IMR-90 (cell line): ENCODE measurements around the gene GNG12. TPM values are rescaled to one million over a fixed set of nuclear protein-coding genes. Genes with fewer than 3 reads are reported as not detected.

Experiments
- ATAC-seq: fragments of 200-7000 bp; cut with Tn5 transposase; 2 replicates; pipeline ENCODE4 v1.9.1; 2020; ENCODE audit warnings: low read depth, mild to moderate bottlenecking, moderate library complexity
- BruUV-seq: library from RNA; stranded (reverse); fragments of 400-500 nt; replicated peaks from 2 replicates; lab custom pipeline; 2021; lab: Mats Ljungman, UMichigan
- CTCF ChIA-PET: fragments of 300-600 bp; formaldehyde crosslinking; extraction: SDS; loops from one replicate; lab custom pipeline; 2021; ENCODE audit warnings: antibody characterized with exemption; lab: Yijun Ruan, JAX
- POLR2A ChIA-PET: fragments of 300-600 bp; sonication (Branson Sonifier 250); formaldehyde crosslinking; loops from one replicate; lab custom pipeline; 2022; ENCODE audit warnings: antibody characterized with exemption; ENCODE audit not compliant: unreplicated experiment; lab: Charles Lee
- DNase-seq: peaks from one replicate; pipeline ENCODE4 v3.0.0; 2013
- H2AFZ ChIP-seq: replicated peaks from 2 replicates; pipeline ENCODE3; 2013; ENCODE audit warnings: low read length, mild to moderate bottlenecking; ENCODE audit not compliant: poor library complexity
- H2AK5ac ChIP-seq: 2 replicates; pipeline ENCODE4 v1.6.1; 2013; ENCODE audit warnings: low read depth, low read length, inconsistent platforms
- H2AK9ac ChIP-seq: replicated peaks from 2 replicates; pipeline ENCODE3; 2013; ENCODE audit warnings: mild to moderate bottlenecking, low read depth, low read length, moderate library complexity; ENCODE audit not compliant: poor library complexity
- H2BK120ac ChIP-seq: 2 replicates; pipeline ENCODE4 v1.6.1; 2013; ENCODE audit warnings: low read depth, low read length, inconsistent platforms
- H2BK15ac ChIP-seq: 3 replicates; pipeline ENCODE4 v1.6.1; 2013; ENCODE audit warnings: low read depth, low read length, inconsistent platforms
- H2BK20ac ChIP-seq: 2 replicates; pipeline ENCODE4 v1.6.1; 2013; ENCODE audit warnings: low read depth, mild to moderate bottlenecking, inconsistent platforms, low read length, moderate library complexity
- H2BK5ac ChIP-seq: 2 replicates; pipeline ENCODE4 v1.6.1; 2013; ENCODE audit warnings: mild to moderate bottlenecking, low read depth, low read length, inconsistent platforms; ENCODE audit not compliant: poor library complexity, severe bottlenecking
- H3K14ac ChIP-seq: replicated peaks from 2 replicates; pipeline ENCODE4 v1.6.1; 2013; ENCODE audit warnings: low read depth, low read length, inconsistent platforms
- H3K18ac ChIP-seq: 2 replicates; pipeline ENCODE4 v1.6.1; 2013; ENCODE audit warnings: low read depth, low read length, control low read depth
- H3K23ac ChIP-seq: 2 replicates; pipeline ENCODE4 v1.6.1; 2013; ENCODE audit warnings: low read depth, low read length, inconsistent platforms
- H3K27ac ChIP-seq: 2 replicates; pipeline ENCODE4 v1.5.1; 2013; ENCODE audit warnings: mild to moderate bottlenecking, control low read depth, low read length; ENCODE audit not compliant: insufficient read depth
- H3K27me3 ChIP-seq: 2 replicates; pipeline ENCODE4 v1.6.1; 2013; ENCODE audit warnings: low read length; ENCODE audit not compliant: control insufficient read depth, insufficient read depth
- H3K36me3 ChIP-seq: 2 replicates; pipeline ENCODE4 v1.6.1; 2013; ENCODE audit warnings: low read length, mixed read lengths; ENCODE audit not compliant: control insufficient read depth, insufficient read depth
- H3K4ac ChIP-seq: 2 replicates; pipeline ENCODE4 v1.6.1; 2013; ENCODE audit warnings: low read depth, low read length, inconsistent platforms
- H3K4me1 ChIP-seq: 2 replicates; pipeline ENCODE4 v1.6.1; 2013; ENCODE audit warnings: low read length, mixed read lengths; ENCODE audit not compliant: control insufficient read depth, insufficient read depth
- H3K4me2 ChIP-seq: 2 replicates; pipeline ENCODE4 v1.6.1; 2013; ENCODE audit warnings: low read depth, mild to moderate bottlenecking, control low read depth, low read length, moderate library complexity
- H3K4me3 ChIP-seq: 2 replicates; pipeline ENCODE4 v1.5.1; 2013; ENCODE audit warnings: low read depth, mild to moderate bottlenecking, control low read depth, low read length, moderate library complexity; ENCODE audit not compliant: insufficient read depth
- H3K56ac ChIP-seq: 2 replicates; pipeline ENCODE4 v1.6.1; 2013; ENCODE audit warnings: low read length, inconsistent platforms; ENCODE audit not compliant: insufficient read depth; ENCODE audit errors: extremely low read depth
- H3K79me1 ChIP-seq, 2 experiments: 2 replicates each; pipeline ENCODE4 v1.6.1; 2013; ENCODE audit warnings: low read length in 2 of 2, inconsistent platforms in 1 of 2, low read depth in 1 of 2
- H3K9ac ChIP-seq: 2 replicates; pipeline ENCODE4 v1.6.1; 2013; ENCODE audit warnings: low read depth, low read length, control low read depth
- H3K9me1 ChIP-seq: 2 replicates; pipeline ENCODE4 v1.6.1; 2013; ENCODE audit warnings: low read length, inconsistent platforms; ENCODE audit not compliant: insufficient read depth
- H3K9me3 ChIP-seq: 2 replicates; pipeline ENCODE4 v1.6.1; 2013; ENCODE audit warnings: low read length; ENCODE audit not compliant: control insufficient read depth, insufficient read depth
- H4K20me1 ChIP-seq: 2 replicates; pipeline ENCODE4 v1.6.1; 2013; ENCODE audit warnings: low read length, inconsistent platforms; ENCODE audit not compliant: insufficient read depth
- H4K5ac ChIP-seq: 2 replicates; pipeline ENCODE4 v1.6.1; 2013; ENCODE audit warnings: mild to moderate bottlenecking, low read depth, low read length, control low read depth
- H4K8ac ChIP-seq, 2 experiments: 2 replicates each; pipeline ENCODE4 v1.6.1; 2013; ENCODE audit warnings: low read depth in 2 of 2, low read length in 2 of 2, control low read depth in 1 of 2, inconsistent platforms in 1 of 2
- H4K91ac ChIP-seq: 2 replicates; pipeline ENCODE4 v1.6.1; 2013; ENCODE audit warnings: low read depth, low read length, inconsistent platforms; ENCODE audit not compliant: insufficient read depth
- BHLHE40 ChIP-seq: fragments of 150-350 bp; IDR thresholded peaks from 2 replicates; pipeline ENCODE4 v1.6.1; 2016; ENCODE audit warnings: mild to moderate bottlenecking, low read depth, low read length
- CEBPB ChIP-seq: IDR thresholded peaks from 2 replicates; pipeline ENCODE4 v1.6.1; 2012; ENCODE audit warnings: low read depth, low read length, improper control_type of control experiment
- CTCF ChIP-seq: conservative IDR thresholded peaks from 2 replicates; pipeline ENCODE4 v1.5.1; 2012; ENCODE audit warnings: mild to moderate bottlenecking, low read depth, low read length, improper control_type of control experiment
- ELK1 ChIP-seq: fragments of 150-350 bp; IDR thresholded peaks from 2 replicates; pipeline ENCODE4 v1.6.1; 2016; ENCODE audit warnings: low read depth, mild to moderate bottlenecking, low read length, moderate library complexity, borderline replicate concordance
- FOS ChIP-seq: fragments of 150-350 bp; IDR thresholded peaks from 2 replicates; pipeline ENCODE4 v1.6.1; 2016; ENCODE audit warnings: low read depth, low read length
- MAZ ChIP-seq: IDR thresholded peaks from 2 replicates; pipeline ENCODE4 v1.6.1; 2012; ENCODE audit warnings: low read depth, mild to moderate bottlenecking, low read length, improper control_type of control experiment, moderate library complexity, borderline replicate concordance
- MXI1 ChIP-seq: IDR thresholded peaks from 2 replicates; pipeline ENCODE4 v1.6.1; 2012; ENCODE audit warnings: low read depth, mild to moderate bottlenecking, low read length, moderate library complexity, borderline replicate concordance
- NFE2L2 ChIP-seq: fragments of 150-350 bp; IDR thresholded peaks from 2 replicates; pipeline ENCODE4 v1.6.1; 2016; ENCODE audit warnings: low read depth, mild to moderate bottlenecking, low read length
- POLR2A ChIP-seq: IDR thresholded peaks from 2 replicates; pipeline ENCODE4 v1.6.1; 2012; ENCODE audit warnings: mild to moderate bottlenecking, low read depth, low read length
- RAD21 ChIP-seq: IDR thresholded peaks from 2 replicates; pipeline ENCODE4 v1.6.1; 2012; ENCODE audit warnings: low read length, improper control_type of control experiment
- RFX5 ChIP-seq: IDR thresholded peaks from 2 replicates; pipeline ENCODE4 v1.8.0; 2012; ENCODE audit warnings: low read depth, mild to moderate bottlenecking, low read length, moderate library complexity
- SMC3 ChIP-seq: fragments of 150-350 bp; IDR thresholded peaks from 2 replicates; pipeline ENCODE4 v1.6.1; 2016; ENCODE audit warnings: low read depth, mild to moderate bottlenecking, antibody characterized with exemption, low read length, moderate library complexity
- USF2 ChIP-seq: fragments of 150-350 bp; IDR thresholded peaks from 2 replicates; pipeline ENCODE4 v1.6.1; 2017; ENCODE audit warnings: mild to moderate bottlenecking, antibody characterized with exemption, low read length, low read depth
- WGBS, 2 experiments: methylation state at CpG; one replicate each; pipeline versions ENCODE4 v1.1.5 to v1.1.7; 2013; ENCODE audit warnings: missing lambda C conversion rate in 2 of 2; ENCODE audit not compliant: insufficient read length in 1 of 2; ENCODE audit errors: extremely low coverage in 2 of 2; 5-methylcytosine and 5-hydroxymethylcytosine counted together
- dilution Hi-C: fragments of 300-500 bp; cut with HindIII; formaldehyde crosslinking; loops from one replicate; pipeline ENCODE4 v1.14.3; 2018; ENCODE audit warnings: low sequenced_read_pairs; ENCODE audit not compliant: unreplicated experiment
- in situ Hi-C: fragments of 300-500 bp; cut with MboI; formaldehyde crosslinking; loops from 3 replicates; pipeline ENCODE4 v1.14.3; 2019; ENCODE audit warnings: low sequenced_read_pairs, inconsistent platforms, mixed read lengths
- intact Hi-C: fragments of 100-400 bp; cut with micrococcal nuclease; formaldehyde crosslinking; loops from 2 replicates; pipeline ENCODE4 v1.10.0; 2022
- polyA plus RNA-seq, 3 experiments: library from polyadenylated mRNA; depleted of rRNA; stranded (reverse); fragments of >200 nt; gene quantifications; 2 replicates each; pipeline ENCODE4 v1.2.3, GENCODE V29; 2012; ENCODE audit warnings: low replicate concordance in 1 of 3
- total RNA-seq: library from RNA; depleted of rRNA; stranded (reverse); fragments of >200 nt; gene quantifications from 2 replicates; pipeline ENCODE4 v1.2.3, GENCODE V29; 2012

The GNG12 gene
- total and polyA plus RNA-seq, 2 of the 4 experiments (the other 2 are of a cell fraction) = 92.3 to 132 TPM

GRCh38 chr1:67831850-67832513 is 1.3 kb downstream of the GNG12 start:
- POLR2A ChIA-PET = no interaction called here
- ATAC-seq (peak; percentile 30), DNase-seq (peak; percentile 81)
- Histone ChIP-seq H4K5ac (peak overlapping the region; percentile 47), H3K18ac (peak overlapping the region; percentile 40), H3K27ac (peak overlapping the region; percentile 75), H4K91ac (peak overlapping the region; percentile 83), H2AK9ac (peak overlapping the region; percentile 98), H3K36me3 (peaks cover 4% of the 10 kb centered on the region), H3K27me3 (no peaks in the 10 kb centered on the region), H2AK5ac (peak overlapping the region; percentile 94), H4K20me1 (peaks cover 15% of the 10 kb centered on the region), H3K9me3 (no peaks in the 10 kb centered on the region), H3K79me1 (peaks cover 9 to 42% of the 10 kb centered on the region in 2 experiments; a peak in 3 of 4 replicates), H3K4ac (peak overlapping the region; percentile 94), H2BK20ac (peak overlapping the region; percentile 63; the same call in 1 of the 2 replicates), H3K4me1 (peaks cover 2% of the 10 kb centered on the region; the same call in 1 of the 2 replicates), H2BK5ac (peak overlapping the region; percentile 96), H2AFZ (peak overlapping the region; percentile 86), H3K23ac (peak overlapping the region; percentile 95), H4K8ac (peak overlapping the region; percentile 48 to 55; a peak in 3 of 4 replicates), H2BK15ac (peak overlapping the region; percentile 35; the same call in 1 of the 3 replicates), H3K9ac (peak overlapping the region; percentile 71), H3K4me3 (peak overlapping the region; percentile 93), H3K56ac (peak overlapping the region; percentile 81), H3K14ac (peak overlapping the region; percentile 90), H3K4me2 (peak overlapping the region; percentile 74), H2BK120ac (peak overlapping the region; percentile 70), H3K9me1 (peaks cover 16% of the 10 kb centered on the region)
- peak; percentile 95 for TF ChIP-seq MXI1
- no peak for TF ChIP-seq CEBPB
- peak; percentile 79 for TF ChIP-seq POLR2A
- no peak for TF ChIP-seq SMC3
- no peak for TF ChIP-seq NFE2L2
- TF ChIP-seq RFX5 = no peak
- TF ChIP-seq ELK1 = no peak
- no peak for TF ChIP-seq FOS
- TF ChIP-seq CTCF = 0 out of 2 replicates have a peak, but pooled peaks have one; percentile 1
- TF ChIP-seq RAD21 = no peak
- no peak for TF ChIP-seq MAZ
- TF ChIP-seq USF2 = peak; percentile 72
- TF ChIP-seq BHLHE40 = no peak
- intact Hi-C loops (loop anchor here (1.0 to 2.0 kb wide), 5 partner anchors 17 to 297 kb away; no protein-coding TSS in a partner anchor), in situ Hi-C loops (no loop called here), dilution Hi-C loops (no loop called here)
- CTCF ChIA-PET = interaction anchor here (1.3 to 1.8 kb wide), 3 partner anchors 17 to 72 kb away, joined by 4 to 11 read pairs (median 10); no protein-coding TSS in a partner anchor
- WGBS, 2 experiments = 0% methylated on average over 11 of the region's 34 CpGs; no CpG with 5 or more reads in 1 of the 2 experiments
- BruUV-seq = no TSS peak
